ENCODE data around the gene LHX6.

Gene LHX6

GRCh38 chr9:122226142-122226757, 2.5 kb downstream of the LHX6 start:
- TF ChIP-seq GATA3 (IDR thresholded peaks at IDR 0.05; ENCODE audit: low read depth, low read length) (no peak), GATA2 (IDR thresholded peaks at IDR 0.05; ENCODE audit: low read depth, low read length) (no peak)

GRCh38 chr9:122225312-122226141, 3.2 kb downstream of the LHX6 start:
- TF ChIP-seq GATA2 (IDR thresholded peaks at IDR 0.05; ENCODE audit: low read depth, low read length) (no peak), GATA3 (IDR thresholded peaks at IDR 0.05; ENCODE audit: low read depth, low read length) (no peak)

- TF ChIP-seq GATA2 (IDR thresholded peaks at IDR 0.05; ENCODE audit: low read depth, low read length): no peak
- TF ChIP-seq GATA3 (IDR thresholded peaks at IDR 0.05; ENCODE audit: low read depth, low read length): no peak
These were observed 5.3 kb downstream of the LHX6 start for GRCh38 chr9:122223435-122223834.

- TF ChIP-seq GATA3 (IDR thresholded peaks at IDR 0.05; ENCODE audit: low read depth, low read length) (no peak), GATA2 (IDR thresholded peaks at IDR 0.05; ENCODE audit: low read depth, low read length) (no peak)
These were observed 6.0 kb downstream of the LHX6 start for GRCh38 chr9:122222791-122223190.

GRCh38 chr9:122221183-122221811, 7.5 kb downstream of the LHX6 start:
- TF ChIP-seq GATA2 (IDR thresholded peaks at IDR 0.05; ENCODE audit: low read depth, low read length) (no peak), GATA3 (IDR thresholded peaks at IDR 0.05; ENCODE audit: low read depth, low read length) (no peak)

GRCh38 chr9:122220673-122221182, 8.0 kb downstream of the LHX6 start:
- TF ChIP-seq GATA3 (IDR thresholded peaks at IDR 0.05; ENCODE audit: low read depth, low read length) (no peak), GATA2 (IDR thresholded peaks at IDR 0.05; ENCODE audit: low read depth, low read length) (no peak)

- TF ChIP-seq GATA3 (IDR thresholded peaks at IDR 0.05; ENCODE audit: low read depth, low read length) (no peak), GATA2 (IDR thresholded peaks at IDR 0.05; ENCODE audit: low read depth, low read length) (no peak)
These were observed 8.7 kb downstream of the LHX6 start for GRCh38 chr9:122219856-122220672.

- TF ChIP-seq GATA2 (IDR thresholded peaks at IDR 0.05; ENCODE audit: low read depth, low read length) (no peak), GATA3 (IDR thresholded peaks at IDR 0.05; ENCODE audit: low read depth, low read length) (no peak)
These were observed 9.6 kb downstream of the LHX6 start for GRCh38 chr9:122218935-122219855.

- TF ChIP-seq GATA2 (IDR thresholded peaks at IDR 0.05; ENCODE audit: low read depth, low read length) (no peak), GATA3 (IDR thresholded peaks at IDR 0.05; ENCODE audit: low read depth, low read length) (no peak)
These were observed 10.5 kb downstream of the LHX6 start for GRCh38 chr9:122218071-122218934.

DNA sequence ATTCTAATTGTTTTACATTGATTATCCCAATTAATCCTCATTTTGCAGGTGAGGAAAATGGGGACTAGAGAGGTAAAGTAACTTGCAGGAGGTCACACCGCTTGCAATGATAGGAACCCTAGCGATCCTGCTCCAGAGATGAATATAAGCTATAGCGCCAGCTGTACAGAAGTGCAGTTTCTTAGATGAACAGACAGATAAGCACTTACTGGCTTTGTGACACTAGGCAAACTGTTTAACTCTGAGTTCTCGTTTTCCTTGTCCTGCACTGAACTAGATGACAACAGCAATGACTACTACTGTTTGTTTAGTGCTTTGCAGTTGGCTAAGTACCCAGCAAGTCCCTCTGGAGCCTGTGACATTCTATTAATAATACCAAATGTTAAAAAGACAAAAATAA, 11.1 kb downstream of the LHX6 start:
- TF ChIP-seq GATA2 (IDR thresholded peaks at IDR 0.05; ENCODE audit: low read depth, low read length) (no peak), GATA3 (IDR thresholded peaks at IDR 0.05; ENCODE audit: low read depth, low read length) (no peak)

GRCh38 chr9:122216798-122217418, 11.8 kb downstream of the LHX6 start:
- TF ChIP-seq GATA2 (IDR thresholded peaks at IDR 0.05; ENCODE audit: low read depth, low read length): no peak
- no peak for TF ChIP-seq GATA3 (IDR thresholded peaks at IDR 0.05; ENCODE audit: low read depth, low read length)

Data from SH-SY5Y (cell line).